ENCODE results near the gene IPO13.

Gene IPO13

GRCh38 chr1:43970911-43971310, 24.2 kb downstream of the IPO13 start:
- H3K27ac ChIP-seq (ENCODE audit: low read length) = no peak overlapping the region
- no peaks in the 10 kb centered on the region for H3K9me3 ChIP-seq (ENCODE audit: insufficient read depth, low read depth, low read length)
- no peak overlapping the region for H3K9ac ChIP-seq (ENCODE audit: low read depth, low read length)
- no peaks in the 10 kb centered on the region for H3K4me1 ChIP-seq (ENCODE audit: insufficient read depth, low read length)
- no peaks in the 10 kb centered on the region for H3K27me3 ChIP-seq (ENCODE audit: insufficient read depth, low read length)
- H3K36me3 ChIP-seq (ENCODE audit: insufficient read depth, low read depth, low read length) = peaks cover 26% of the 10 kb centered on the region
- H3K4me3 ChIP-seq (ENCODE audit: low read length) = peak overlapping the region; percentile 95

DNA sequence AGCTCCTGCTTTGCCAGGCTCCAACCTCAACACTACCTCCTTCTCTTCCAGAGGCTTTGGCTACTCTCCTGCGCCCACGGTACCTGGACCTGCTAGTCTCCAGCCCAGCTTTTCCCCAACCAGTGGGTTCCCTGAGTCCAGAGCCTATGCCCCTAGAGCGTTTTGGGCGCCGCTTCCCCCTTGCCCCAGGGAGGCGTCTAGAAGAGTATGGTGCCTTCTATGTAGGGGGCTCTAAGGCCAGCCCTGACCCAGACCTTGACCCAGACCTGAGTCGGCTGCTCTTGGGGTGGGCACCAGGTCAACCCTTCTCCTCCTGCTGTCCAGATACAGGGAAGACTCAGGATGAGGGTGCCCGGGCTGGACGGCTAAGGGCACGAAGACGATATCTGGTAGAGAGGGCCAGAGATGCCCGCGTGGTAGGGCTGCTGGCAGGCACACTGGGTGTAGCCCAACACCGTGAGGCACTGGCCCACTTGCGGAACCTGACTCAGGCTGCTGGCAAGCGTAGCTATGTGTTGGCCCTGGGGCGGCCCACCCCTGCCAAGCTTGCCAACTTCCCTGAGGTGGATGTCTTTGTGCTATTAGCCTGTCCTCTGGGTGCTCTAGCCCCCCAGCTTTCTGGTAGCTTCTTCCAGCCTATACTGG, 24.7 kb downstream of the IPO13 start:
- no peaks in the 10 kb centered on the region for H3K9me3 ChIP-seq (ENCODE audit: insufficient read depth, low read depth, low read length)
- H3K27ac ChIP-seq (ENCODE audit: low read length) = no peak overlapping the region
- no peaks in the 10 kb centered on the region for H3K27me3 ChIP-seq (ENCODE audit: insufficient read depth, low read length)
- no peaks in the 10 kb centered on the region for H3K4me1 ChIP-seq (ENCODE audit: insufficient read depth, low read length)
- H3K4me3 ChIP-seq (ENCODE audit: low read length) = no peak overlapping the region
- no peak overlapping the region for H3K9ac ChIP-seq (ENCODE audit: low read depth, low read length)
- peaks cover 32% of the 10 kb centered on the region for H3K36me3 ChIP-seq (ENCODE audit: insufficient read depth, low read depth, low read length)

GRCh38 chr1:43973981-43974442, 27.3 kb downstream of the IPO13 start:
- Histone ChIP-seq H3K4me3 (ENCODE audit: low read length) (peak overlapping the region; percentile 92), H3K9ac (ENCODE audit: low read depth, low read length) (peak overlapping the region; percentile 88; the same call in 1 of the 2 replicates), H3K27ac (ENCODE audit: low read length) (no peak overlapping the region), H3K4me1 (ENCODE audit: insufficient read depth, low read length) (0 out of 2 replicates have a peak, but pooled peaks cover 4% of the 10 kb centered on the region), H3K27me3 (ENCODE audit: insufficient read depth, low read length) (no peaks in the 10 kb centered on the region), H3K36me3 (ENCODE audit: insufficient read depth, low read depth, low read length) (peaks cover 49% of the 10 kb centered on the region), H3K9me3 (ENCODE audit: insufficient read depth, low read depth, low read length) (no peaks in the 10 kb centered on the region)

DNA sequence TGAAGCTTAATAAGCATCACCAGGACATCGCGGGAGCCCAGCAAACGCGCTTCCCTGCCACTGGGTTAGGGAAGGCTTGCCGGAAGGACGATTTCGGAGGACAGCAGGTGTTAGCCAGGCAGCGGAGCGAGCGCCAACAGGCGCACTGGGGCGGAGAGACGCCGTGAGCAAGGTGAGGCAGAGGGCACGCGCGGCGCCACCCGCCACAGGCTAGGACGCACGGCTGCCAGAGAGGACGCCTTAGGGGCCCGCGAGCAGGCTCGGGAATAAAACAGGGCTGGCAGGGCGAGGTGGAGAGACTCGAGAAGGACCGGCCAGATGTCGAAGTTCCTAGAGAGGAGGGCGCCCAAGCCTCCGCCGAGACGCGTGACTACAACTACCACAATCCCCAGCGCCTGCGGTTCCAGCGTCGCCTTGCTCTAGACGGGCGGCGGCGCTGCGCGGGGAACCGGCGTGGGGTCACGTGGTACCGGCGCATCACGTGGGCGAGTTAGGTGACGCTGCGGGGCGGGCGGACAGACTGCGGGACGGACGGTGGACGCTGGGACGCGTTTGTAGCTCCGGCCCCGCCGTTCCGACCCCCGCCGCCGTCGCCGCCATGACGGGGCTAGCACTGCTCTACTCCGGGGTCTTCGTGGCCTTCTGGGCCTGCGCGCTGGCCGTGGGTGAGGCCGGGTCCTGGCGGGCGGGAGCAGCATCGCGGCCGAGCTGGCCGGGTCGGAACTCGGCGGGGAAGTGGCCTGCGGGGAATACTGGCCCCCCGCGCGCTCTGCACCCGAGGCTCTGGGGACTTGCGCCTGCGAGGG, 27.9 kb downstream of the IPO13 start, which contains the start of gene ATP6V0B:
Gene ATP6V0B (plus strand): TSS at position 518 of the 806 bp plus-strand sequence. CDS start 81 bp downstream, at position 599.
- Histone ChIP-seq H3K4me1 (ENCODE audit: insufficient read depth, low read length) (0 out of 2 replicates have a peak, but pooled peaks cover 4% of the 10 kb centered on the region), H3K27me3 (ENCODE audit: insufficient read depth, low read length) (no peaks in the 10 kb centered on the region), H3K9ac (ENCODE audit: low read depth, low read length) (peak within 1 kb of the TSS; percentile 88), H3K4me3 (ENCODE audit: low read length) (peak within 1 kb of the TSS; percentile 92), H3K36me3 (ENCODE audit: insufficient read depth, low read depth, low read length) (peaks cover 49% of the 10 kb centered on the region), H3K27ac (ENCODE audit: low read length) (peak within 1 kb of the TSS; percentile 86), H3K9me3 (ENCODE audit: insufficient read depth, low read depth, low read length) (no peaks in the 10 kb centered on the region)

DNA sequence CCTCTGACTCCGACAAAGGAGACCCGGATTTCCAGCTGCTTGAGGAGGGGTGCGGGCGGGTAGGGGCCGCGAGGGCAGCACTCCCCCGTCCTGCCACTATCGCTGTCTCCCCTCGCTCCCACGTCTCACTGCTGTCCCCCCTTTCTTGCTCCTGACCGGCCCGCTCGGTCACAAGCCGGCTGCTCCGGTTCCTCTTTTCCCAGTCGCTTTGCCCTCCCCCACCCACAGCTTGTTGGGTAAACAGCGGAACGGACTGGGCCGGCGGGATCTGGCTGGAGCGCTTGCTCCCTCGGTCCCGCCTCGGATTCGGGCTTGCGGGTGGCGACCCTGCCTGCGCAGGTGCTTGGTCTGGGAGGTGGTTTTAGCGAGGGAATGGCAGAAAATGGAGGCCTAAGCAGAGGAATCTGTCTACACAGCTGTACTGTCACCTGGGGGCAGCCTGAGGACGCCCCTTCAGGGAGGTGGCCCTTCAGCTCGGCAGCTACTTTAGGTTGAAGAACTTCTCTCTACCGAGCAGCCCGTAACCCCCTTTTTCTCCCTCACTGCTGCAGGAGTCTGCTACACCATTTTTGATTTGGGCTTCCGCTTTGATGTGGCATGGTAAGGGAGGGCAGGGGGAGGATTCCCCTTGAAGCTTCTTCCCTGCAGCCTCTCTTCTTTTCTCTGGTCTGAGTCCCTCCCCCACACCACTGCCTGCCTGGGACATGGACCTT, 28.7 kb downstream of the IPO13 start:
- Histone ChIP-seq H3K27ac (ENCODE audit: low read length) (peak overlapping the region; percentile 86), H3K4me3 (ENCODE audit: low read length) (peak overlapping the region; percentile 92), H3K4me1 (ENCODE audit: insufficient read depth, low read length) (peaks cover 7% of the 10 kb centered on the region; the same call in 1 of the 2 replicates), H3K9ac (ENCODE audit: low read depth, low read length) (peak overlapping the region; percentile 88), H3K27me3 (ENCODE audit: insufficient read depth, low read length) (no peaks in the 10 kb centered on the region), H3K9me3 (ENCODE audit: insufficient read depth, low read depth, low read length) (no peaks in the 10 kb centered on the region), H3K36me3 (ENCODE audit: insufficient read depth, low read depth, low read length) (peaks cover 49% of the 10 kb centered on the region)

DNA sequence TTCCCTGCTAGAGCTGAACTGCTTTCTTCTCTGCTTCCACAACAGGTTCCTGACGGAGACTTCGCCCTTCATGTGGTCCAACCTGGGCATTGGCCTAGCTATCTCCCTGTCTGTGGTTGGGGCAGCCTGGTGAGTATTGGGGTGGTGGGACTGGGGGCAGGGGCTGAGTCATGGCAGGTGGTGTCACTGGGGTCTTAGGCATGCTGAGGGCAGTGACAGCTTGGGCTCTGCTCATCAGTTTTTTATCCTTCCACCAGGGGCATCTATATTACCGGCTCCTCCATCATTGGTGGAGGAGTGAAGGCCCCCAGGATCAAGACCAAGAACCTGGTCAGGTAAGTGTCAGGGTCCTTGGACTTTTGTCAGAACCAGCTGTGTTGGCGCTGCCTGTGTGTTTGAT, 29.3 kb downstream of the IPO13 start:
- Histone ChIP-seq H3K36me3 (ENCODE audit: insufficient read depth, low read depth, low read length) (peaks cover 47% of the 10 kb centered on the region), H3K27ac (ENCODE audit: low read length) (no peak overlapping the region), H3K4me3 (ENCODE audit: low read length) (peak overlapping the region; percentile 92), H3K9me3 (ENCODE audit: insufficient read depth, low read depth, low read length) (no peaks in the 10 kb centered on the region), H3K9ac (ENCODE audit: low read depth, low read length) (peak overlapping the region; percentile 88), H3K27me3 (ENCODE audit: insufficient read depth, low read length) (no peaks in the 10 kb centered on the region), H3K4me1 (ENCODE audit: insufficient read depth, low read length) (peaks cover 7% of the 10 kb centered on the region; the same call in 1 of the 2 replicates)

GRCh38 chr1:43976890-43977289, 30.1 kb downstream of the IPO13 start:
- H3K27me3 ChIP-seq (ENCODE audit: insufficient read depth, low read length) = no peaks in the 10 kb centered on the region
- H3K9me3 ChIP-seq (ENCODE audit: insufficient read depth, low read depth, low read length) = no peaks in the 10 kb centered on the region
- H3K9ac ChIP-seq (ENCODE audit: low read depth, low read length) = no peak overlapping the region
- peaks cover 45% of the 10 kb centered on the region for H3K36me3 ChIP-seq (ENCODE audit: insufficient read depth, low read depth, low read length)
- no peak overlapping the region for H3K4me3 ChIP-seq (ENCODE audit: low read length)
- H3K4me1 ChIP-seq (ENCODE audit: insufficient read depth, low read length) = peaks cover 7% of the 10 kb centered on the region; the same call in 1 of the 2 replicates
- no peak overlapping the region for H3K27ac ChIP-seq (ENCODE audit: low read length)

- no peaks in the 10 kb centered on the region for H3K9me3 ChIP-seq (ENCODE audit: insufficient read depth, low read depth, low read length)
- peaks cover 7% of the 10 kb centered on the region; the same call in 1 of the 2 replicates for H3K4me1 ChIP-seq (ENCODE audit: insufficient read depth, low read length)
- H3K4me3 ChIP-seq (ENCODE audit: low read length) = peak overlapping the region; percentile 90; the same call in 1 of the 2 replicates
- H3K36me3 ChIP-seq (ENCODE audit: insufficient read depth, low read depth, low read length) = peaks cover 42% of the 10 kb centered on the region
- H3K9ac ChIP-seq (ENCODE audit: low read depth, low read length) = no peak overlapping the region
- no peaks in the 10 kb centered on the region for H3K27me3 ChIP-seq (ENCODE audit: insufficient read depth, low read length)
- H3K27ac ChIP-seq (ENCODE audit: low read length) = no peak overlapping the region
Measured at GRCh38 chr1:43977376-43978263, 30.9 kb downstream of the IPO13 start.

- Histone ChIP-seq H3K27ac (ENCODE audit: low read length) (no peak overlapping the region), H3K9ac (ENCODE audit: low read depth, low read length) (peak overlapping the region; percentile 86; the same call in 1 of the 2 replicates), H3K36me3 (ENCODE audit: insufficient read depth, low read depth, low read length) (peaks cover 37% of the 10 kb centered on the region), H3K4me3 (ENCODE audit: low read length) (peak overlapping the region; percentile 90), H3K4me1 (ENCODE audit: insufficient read depth, low read length) (peaks cover 7% of the 10 kb centered on the region; the same call in 1 of the 2 replicates), H3K27me3 (ENCODE audit: insufficient read depth, low read length) (no peaks in the 10 kb centered on the region), H3K9me3 (ENCODE audit: insufficient read depth, low read depth, low read length) (no peaks in the 10 kb centered on the region)
Measured at GRCh38 chr1:43978264-43978550, 31.5 kb downstream of the IPO13 start.

DNA sequence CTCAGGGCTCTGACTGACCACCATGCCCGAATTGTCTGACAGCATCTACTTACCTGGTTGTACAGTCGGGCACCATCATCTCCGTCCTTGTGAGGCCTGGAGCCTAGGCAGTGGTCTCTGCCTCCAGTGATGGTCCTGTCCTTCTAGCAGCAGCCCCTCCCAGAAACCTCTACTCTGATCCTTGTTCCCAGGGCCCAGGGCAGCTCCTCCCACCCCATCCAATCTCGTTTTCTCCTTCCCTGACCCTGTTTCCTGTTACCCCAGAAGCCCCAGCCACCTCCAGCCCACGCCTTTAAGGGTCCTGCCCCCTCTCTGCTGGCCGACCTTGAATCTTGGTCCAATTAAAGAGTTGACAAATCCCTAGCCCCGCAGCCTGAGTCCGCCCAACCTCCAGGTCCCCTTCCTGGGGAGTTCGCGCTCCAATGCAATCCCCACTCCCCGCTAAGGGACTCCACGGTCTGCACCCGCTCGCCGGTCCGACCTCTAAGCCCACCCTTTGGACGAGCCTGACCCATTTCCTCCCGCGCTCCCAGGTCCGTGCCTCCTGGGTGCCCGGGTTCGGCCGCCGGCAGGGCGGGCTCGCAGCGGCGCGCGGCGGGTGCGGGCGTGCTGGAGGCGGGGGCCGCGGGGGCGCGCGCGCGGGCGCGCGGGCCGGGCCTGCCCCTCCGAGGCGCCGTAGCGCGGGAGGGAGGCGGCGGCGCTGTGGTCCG, 32.0 kb downstream of the IPO13 start, which contains the start of gene B4GALT2:
Gene B4GALT2 (plus strand): TSS at position 660 of the 710 bp plus-strand sequence. CDS start 1,951 bp downstream, outside the sequence.
- Histone ChIP-seq H3K27ac (ENCODE audit: low read length) (no peak within 1 kb of the TSS), H3K36me3 (ENCODE audit: insufficient read depth, low read depth, low read length) (peaks cover 35% of the 10 kb centered on the region)

More for the DNA sequence above, 32.0 kb downstream of the IPO13 start, which contains the start of gene B4GALT2:
- H3K27me3 ChIP-seq (ENCODE audit: insufficient read depth, low read length) = no peaks in the 10 kb centered on the region
- peak within 1 kb of the TSS; percentile 90 for H3K4me3 ChIP-seq (ENCODE audit: low read length)
- H3K9ac ChIP-seq (ENCODE audit: low read depth, low read length) = peak within 1 kb of the TSS; percentile 89
- no peaks in the 10 kb centered on the region for H3K9me3 ChIP-seq (ENCODE audit: insufficient read depth, low read depth, low read length)
- H3K4me1 ChIP-seq (ENCODE audit: insufficient read depth, low read length) = peaks cover 7% of the 10 kb centered on the region; the same call in 1 of the 2 replicates

Measured in iPS-20b (cell line).